NCI-H2227 treated with DMSO at 0.1 percent for 48 hours (cell line): ENCODE data around the gene RAD51B.
A peak's percentile ranks its signal among the peaks of the same experiment; 100 is the strongest.
"Not testable (repeated sequence)": the region's sequence is repeated elsewhere in the genome, so short reads cannot be mapped to it uniquely, and the experiment has no call there.

ENCODE experiments used
- DNase-seq: peaks from one replicate; lab custom pipeline; 2025; lab: John Stamatoyannopoulos, UW

RAD51B gene

GRCh38 chr14:68079941-68080697 lies 260.5 kb downstream of the RAD51B start:
- DNase-seq: no peak

- no peak for DNase-seq
Observed at GRCh38 chr14:68081489-68081888, 261.9 kb downstream of the RAD51B start.

- DNase-seq: no peak
Observed at GRCh38 chr14:68082698-68083291, 263.2 kb downstream of the RAD51B start.

- DNase-seq: no peak
Observed at GRCh38 chr14:68084256-68084655, 264.7 kb downstream of the RAD51B start.

GRCh38 chr14:68085742-68086141 lies 266.2 kb downstream of the RAD51B start:
- no peak for DNase-seq

GRCh38 chr14:68088451-68088854 lies 268.9 kb downstream of the RAD51B start:
- peak; percentile 59 for DNase-seq

- peak; percentile 77 for DNase-seq
Observed at GRCh38 chr14:68089146-68089731, 269.7 kb downstream of the RAD51B start.

- DNase-seq: no peak
Observed at GRCh38 chr14:68094158-68094557, 274.6 kb downstream of the RAD51B start.

- DNase-seq: no peak
Observed at GRCh38 chr14:68094752-68095151, 275.2 kb downstream of the RAD51B start.

- DNase-seq: no peak
Observed at GRCh38 chr14:68097727-68098126, 278.1 kb downstream of the RAD51B start.

- DNase-seq: no peak
Observed at GRCh38 chr14:68098834-68099233, 279.3 kb downstream of the RAD51B start.

- no peak for DNase-seq
Observed at GRCh38 chr14:68099495-68100045, 280.0 kb downstream of the RAD51B start.

- not testable (repeated sequence) for DNase-seq
Observed at GRCh38 chr14:68101715-68102301, 282.2 kb downstream of the RAD51B start.

- DNase-seq: no peak
Observed at GRCh38 chr14:68103853-68104252, 284.3 kb downstream of the RAD51B start.

GRCh38 chr14:68104518-68104917 lies 284.9 kb downstream of the RAD51B start:
- DNase-seq: no peak

- no peak for DNase-seq
Observed at GRCh38 chr14:68105816-68106215, 286.2 kb downstream of the RAD51B start.

- DNase-seq: no peak
Observed at GRCh38 chr14:68106456-68106855, 286.9 kb downstream of the RAD51B start.

GRCh38 chr14:68106905-68107304 lies 287.3 kb downstream of the RAD51B start:
- DNase-seq: no peak

- DNase-seq: no peak
Observed at GRCh38 chr14:68109132-68109900, 289.7 kb downstream of the RAD51B start.

- DNase-seq: peak; percentile 96
Observed at GRCh38 chr14:68111097-68111852, 291.7 kb downstream of the RAD51B start.

- DNase-seq: no peak
Observed at GRCh38 chr14:68111853-68112270, 292.3 kb downstream of the RAD51B start.
